Activated CD4-positive, alpha-beta T cell treated with anti-CD3 and anti-CD28 coated beads for 36 hours (primary cell): ENCODE measurements around the gene AGXT2. TPM values are rescaled to one million over a fixed set of nuclear protein-coding genes. Genes with fewer than 3 reads are reported as not detected.

Experiments
- ATAC-seq: fragments of 200-7000 bp; cut with Tn5 transposase; one replicate; pipeline ENCODE4 v1.10.0; 2021; ENCODE audit warnings: mild to moderate bottlenecking, moderate library complexity
- CTCF ChIA-PET: fragments of 350-600 bp; sonication (Branson Sonifier 250); formaldehyde crosslinking; loops from one replicate; lab custom pipeline; 2021; ENCODE audit warnings: antibody characterized with exemption; lab: Charles Lee
- POLR2A ChIA-PET: fragments of 350-600 bp; sonication (Branson Sonifier 250); formaldehyde crosslinking; loops from one replicate; lab custom pipeline; 2021; ENCODE audit warnings: antibody characterized with exemption, inconsistent platforms; lab: Charles Lee
- DNase-seq: peaks from one replicate; pipeline ENCODE4 v3.0.0-alpha.2; 2020
- H3K27ac Mint-ChIP-seq: one replicate; pipeline ENCODE4 v1.8.0; 2021; ENCODE audit warnings: mixed read lengths
- H3K27me3 Mint-ChIP-seq: one replicate; pipeline ENCODE4 v1.8.0; 2021; ENCODE audit warnings: mixed read lengths
- H3K36me3 Mint-ChIP-seq: one replicate; pipeline ENCODE4 v1.8.0; 2021; ENCODE audit warnings: low read depth, mixed read lengths
- H3K4me1 Mint-ChIP-seq: one replicate; pipeline ENCODE4 v1.8.0; 2021; ENCODE audit warnings: mixed read lengths
- H3K4me3 Mint-ChIP-seq: one replicate; pipeline ENCODE4 v1.8.0; 2021; ENCODE audit warnings: mild to moderate bottlenecking, moderate library complexity, mixed read lengths
- H3K9me3 Mint-ChIP-seq: one replicate; pipeline ENCODE4 v1.8.0; 2021; ENCODE audit warnings: low read depth, mixed read lengths
- intact Hi-C, 2 experiments: fragments of 100-400 bp; cut with DNase I in 1 of 2; cut with micrococcal nuclease in 1 of 2; formaldehyde crosslinking; loops; one replicate each; pipeline versions ENCODE4 v1.14.2 to v1.15.1; 2022 to 2024; cut with DNase I, micrococcal nuclease
- total RNA-seq, 2 experiments: library from RNA; stranded (reverse); gene quantifications; one replicate each; pipeline ENCODE4 v1.2.3, GENCODE V29; 2021

Gene AGXT2
- total RNA-seq, 2 experiments from 2014 or later, result not detected

GRCh38 chr5:35012365-35012764, 35.4 kb downstream of the AGXT2 start:
- Mint-ChIP-seq H3K27me3 (peaks cover 29% of the 10 kb centered on the region), H3K9me3 (peaks cover 3% of the 10 kb centered on the region), H3K4me3 (no peak overlapping the region), H3K4me1 (peaks cover 6% of the 10 kb centered on the region), H3K27ac (no peak overlapping the region), H3K36me3 (peaks cover 1% of the 10 kb centered on the region)
- ChIA-PET CTCF (no interaction called here), POLR2A (no interaction called here)
- intact Hi-C loops, result no loop called here
- no peak for ATAC-seq
- DNase-seq, result no peak

- H3K36me3 Mint-ChIP-seq, result no peaks in the 10 kb centered on the region
- no peaks in the 10 kb centered on the region for H3K9me3 Mint-ChIP-seq
- H3K4me3 Mint-ChIP-seq, result no peak overlapping the region
- POLR2A ChIA-PET, result no interaction called here
- DNase-seq (no peak), ATAC-seq (no peak)
- H3K27me3 Mint-ChIP-seq, result peaks cover 26% of the 10 kb centered on the region
- no peak overlapping the region for H3K27ac Mint-ChIP-seq
- intact Hi-C loops, result no loop called here
- H3K4me1 Mint-ChIP-seq, result no peaks in the 10 kb centered on the region
- CTCF ChIA-PET, result no interaction called here
These were observed 37.1 kb downstream of the AGXT2 start for GRCh38 chr5:35010676-35011075.

DNA sequence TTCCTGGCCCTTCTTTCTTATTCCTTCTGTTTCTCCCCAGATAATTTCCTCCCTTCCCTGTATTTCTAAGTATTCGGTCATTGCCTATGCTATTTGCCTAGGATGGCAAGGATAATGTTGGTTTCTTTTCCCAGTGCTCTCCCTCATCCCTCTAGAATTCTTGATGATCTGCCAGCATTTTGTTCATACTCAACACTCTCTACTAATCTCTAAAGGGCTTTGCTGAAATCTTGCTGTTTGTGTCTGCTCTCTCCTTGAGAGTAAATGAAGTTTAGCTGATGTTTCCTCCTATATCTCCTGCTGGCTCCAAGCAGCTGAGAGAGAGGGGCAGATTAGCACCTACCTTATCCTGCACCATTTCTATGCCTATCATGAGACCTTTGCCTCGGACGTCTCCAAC, 38.1 kb downstream of the AGXT2 start:
- ATAC-seq, result no peak
- Mint-ChIP-seq H3K4me3 (no peak overlapping the region), H3K4me1 (no peaks in the 10 kb centered on the region), H3K27me3 (peaks cover 24% of the 10 kb centered on the region), H3K9me3 (no peaks in the 10 kb centered on the region), H3K36me3 (no peaks in the 10 kb centered on the region), H3K27ac (no peak overlapping the region)
- POLR2A ChIA-PET, result no interaction called here
- intact Hi-C loops, result no loop called here
- DNase-seq, result no peak
- CTCF ChIA-PET, result no interaction called here

DNA sequence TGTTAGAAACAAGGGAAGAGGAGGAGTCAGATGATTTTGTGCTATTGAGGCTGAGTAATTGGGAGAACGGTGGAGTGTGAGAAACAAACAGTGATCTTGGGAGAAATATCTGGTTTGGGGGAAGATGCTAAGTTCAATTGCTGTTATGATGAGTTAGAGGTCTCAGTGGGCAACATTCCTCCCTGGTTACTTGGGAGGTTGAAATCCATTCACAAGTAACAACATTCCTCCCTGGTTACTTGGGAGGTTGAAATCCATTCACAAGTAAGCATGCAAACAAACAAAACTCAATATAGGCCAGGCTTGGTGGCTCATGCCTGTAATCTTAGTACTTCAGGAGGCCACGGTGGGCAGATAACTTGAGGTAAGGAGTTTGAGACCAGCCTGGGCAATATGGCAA, 38.7 kb downstream of the AGXT2 start:
- Mint-ChIP-seq H3K9me3 (no peaks in the 10 kb centered on the region), H3K27me3 (peaks cover 26% of the 10 kb centered on the region), H3K4me1 (no peaks in the 10 kb centered on the region), H3K36me3 (no peaks in the 10 kb centered on the region), H3K4me3 (no peak overlapping the region), H3K27ac (no peak overlapping the region)
- POLR2A ChIA-PET, result no interaction called here
- CTCF ChIA-PET, result no interaction called here
- ATAC-seq (no peak), DNase-seq (no peak)
- intact Hi-C loops, result no loop called here

GRCh38 chr5:35004771-35005170, 43.0 kb downstream of the AGXT2 start:
- intact Hi-C loops, result loop anchor here in 1 of 2 experiments (5.0 kb wide), 1 partner anchor 532 kb away; no protein-coding TSS in a partner anchor
- CTCF ChIA-PET, result interaction anchor here (0.6 to 2.1 kb wide), 4 partner anchors 11 to 268 kb away, joined by 3 to 8 read pairs (median 6); no protein-coding TSS in a partner anchor
- Mint-ChIP-seq H3K4me3 (no peak overlapping the region), H3K9me3 (no peaks in the 10 kb centered on the region), H3K27me3 (peaks cover 27% of the 10 kb centered on the region), H3K27ac (no peak overlapping the region), H3K4me1 (no peaks in the 10 kb centered on the region), H3K36me3 (no peaks in the 10 kb centered on the region)
- no peak for DNase-seq
- POLR2A ChIA-PET, result no interaction called here
- no peak for ATAC-seq

GRCh38 chr5:35004200-35004599, 43.5 kb downstream of the AGXT2 start:
- intact Hi-C loops, result loop anchor here in 1 of 2 experiments (5.0 kb wide), 1 partner anchor 532 kb away; no protein-coding TSS in a partner anchor
- Mint-ChIP-seq H3K27me3 (peaks cover 24% of the 10 kb centered on the region), H3K4me3 (no peak overlapping the region), H3K9me3 (no peaks in the 10 kb centered on the region), H3K4me1 (no peaks in the 10 kb centered on the region), H3K36me3 (no peaks in the 10 kb centered on the region), H3K27ac (no peak overlapping the region)
- ChIA-PET CTCF (interaction anchor here (0.6 to 3.2 kb wide), 20 partner anchors 11 to 1144 kb away, joined by 3 to 23 read pairs (median 4); no protein-coding TSS in a partner anchor), POLR2A (no interaction called here)
- ATAC-seq, result no peak
- DNase-seq, result no peak

DNA sequence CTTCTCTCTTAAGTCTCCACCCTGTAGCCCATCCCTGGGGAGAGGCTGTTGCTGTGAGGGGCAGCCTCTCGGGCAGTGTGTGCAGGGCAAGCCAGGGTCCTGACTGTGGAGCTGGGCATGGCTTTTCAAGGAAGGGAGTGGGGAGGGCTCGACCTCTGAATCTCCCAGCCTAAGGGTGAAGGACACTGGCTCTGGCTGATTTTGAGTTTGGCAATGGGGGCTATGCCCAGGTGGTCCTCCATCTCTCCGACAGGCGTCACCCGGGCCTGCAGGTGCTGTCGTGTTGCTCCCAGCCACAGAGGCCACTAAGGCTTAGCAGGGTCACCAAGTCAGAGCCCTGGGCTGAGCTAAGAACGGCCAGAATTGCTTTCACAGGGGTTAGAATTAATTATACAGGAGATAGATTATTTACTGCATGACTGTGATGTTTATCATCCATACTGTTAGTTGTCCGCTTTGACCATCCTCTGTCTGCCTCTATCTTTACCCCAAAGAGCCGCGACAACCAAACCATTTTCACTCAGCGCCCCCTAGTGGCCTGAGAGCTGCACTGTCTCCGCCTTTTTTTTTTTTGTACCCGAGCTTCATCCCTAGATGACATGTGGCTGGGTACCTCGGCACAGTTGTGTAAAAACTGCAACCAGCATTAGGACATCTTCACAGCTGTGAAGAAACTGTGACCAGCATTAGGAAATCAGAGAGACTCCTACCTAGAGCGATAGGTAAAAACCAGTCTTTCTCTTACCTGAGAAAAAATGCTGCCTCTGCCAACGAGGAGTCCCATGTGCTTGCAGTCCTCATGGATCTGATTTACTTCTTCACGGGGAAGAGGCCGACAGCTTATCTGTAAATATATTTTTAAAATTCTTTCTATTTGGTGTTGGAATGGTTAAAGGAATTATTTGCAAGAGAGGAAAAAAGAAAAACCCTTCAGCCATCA, 44.5 kb downstream of the AGXT2 start:
- Mint-ChIP-seq H3K4me3 (no peak overlapping the region), H3K27ac (no peak overlapping the region), H3K27me3 (peaks cover 20% of the 10 kb centered on the region), H3K36me3 (no peaks in the 10 kb centered on the region), H3K9me3 (no peaks in the 10 kb centered on the region), H3K4me1 (no peaks in the 10 kb centered on the region)
- ChIA-PET POLR2A (interaction anchor here (0.6 kb wide), 1 partner anchor 527 kb away, joined by 3 read pairs; no protein-coding TSS in a partner anchor), CTCF (interaction anchor here (0.6 to 3.2 kb wide), 36 partner anchors 8 to 1639 kb away, joined by 3 to 23 read pairs (median 3); no protein-coding TSS in a partner anchor)
- ATAC-seq, result peak; percentile 72
- intact Hi-C loops, result loop anchor here (1.0 to 5.0 kb wide), 8 partner anchors 44 to 531 kb away; partner anchors contain the start of genes BRIX1 (in 1 of the 2) and RAD1 (in 1 of the 2)
- DNase-seq, result peak; percentile 79

DNA sequence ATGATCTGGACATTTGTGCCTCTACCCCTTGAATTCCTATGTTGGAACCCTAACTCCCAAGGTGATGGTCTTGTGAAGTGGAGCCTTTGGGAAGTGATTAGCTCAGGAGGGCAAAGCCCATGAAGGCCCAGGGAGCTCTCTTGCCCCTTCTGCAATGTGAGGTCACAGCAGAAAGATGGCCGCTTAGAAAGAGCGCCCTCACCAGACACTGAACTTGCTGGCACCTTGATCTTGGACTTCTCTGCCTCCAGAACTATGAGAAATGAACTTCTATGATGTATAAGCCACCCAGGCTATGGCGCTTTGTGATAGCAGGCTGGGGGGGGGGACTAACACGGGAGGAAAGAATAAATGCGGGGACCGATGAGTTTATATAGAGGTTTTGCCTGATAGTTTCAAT, 45.3 kb downstream of the AGXT2 start:
- intact Hi-C loops, result loop anchor here (2.0 to 5.0 kb wide), 5 partner anchors 44 to 530 kb away; no protein-coding TSS in a partner anchor

DNA sequence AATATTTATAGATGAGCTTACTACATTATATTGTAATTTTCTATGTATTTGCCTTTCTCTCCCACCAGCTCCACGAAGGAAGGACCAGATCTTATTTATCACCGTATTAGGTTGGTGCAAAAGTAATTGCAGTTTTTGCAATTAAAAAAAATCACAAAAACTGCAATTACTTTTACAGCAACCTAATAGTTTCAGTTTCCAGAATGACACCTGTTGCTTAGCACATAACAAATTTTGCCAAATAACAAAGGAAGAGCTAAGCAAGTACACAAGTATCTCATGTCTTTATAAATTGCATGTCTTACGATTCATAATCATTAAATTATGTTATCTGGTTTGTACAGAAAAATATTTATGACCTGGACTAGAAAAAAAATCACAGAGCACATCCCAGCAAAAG, 45.9 kb downstream of the AGXT2 start:
- no peaks in the 10 kb centered on the region for H3K9me3 Mint-ChIP-seq
- CTCF ChIA-PET, result interaction anchor here (0.7 to 3.2 kb wide), 5 partner anchors 44 to 561 kb away, joined by 3 to 23 read pairs (median 3); no protein-coding TSS in a partner anchor
- DNase-seq (no peak), ATAC-seq (no peak)
- H3K27me3 Mint-ChIP-seq, result peaks cover 17% of the 10 kb centered on the region
- intact Hi-C loops, result loop anchor here (2.0 to 5.0 kb wide), 5 partner anchors 43 to 530 kb away; no protein-coding TSS in a partner anchor
- POLR2A ChIA-PET, result no interaction called here
- no peaks in the 10 kb centered on the region for H3K36me3 Mint-ChIP-seq
- H3K27ac Mint-ChIP-seq, result no peak overlapping the region
- no peaks in the 10 kb centered on the region for H3K4me1 Mint-ChIP-seq
- no peak overlapping the region for H3K4me3 Mint-ChIP-seq

More for the DNA sequence above, 45.3 kb downstream of the AGXT2 start:
- Mint-ChIP-seq H3K4me1 (no peaks in the 10 kb centered on the region), H3K9me3 (no peaks in the 10 kb centered on the region), H3K27me3 (peaks cover 20% of the 10 kb centered on the region), H3K36me3 (no peaks in the 10 kb centered on the region), H3K27ac (no peak overlapping the region), H3K4me3 (no peak overlapping the region)
- DNase-seq (no peak), ATAC-seq (no peak)
- CTCF ChIA-PET, result interaction anchor here (0.6 to 3.2 kb wide), 10 partner anchors 9 to 989 kb away, joined by 3 to 23 read pairs (median 5); no protein-coding TSS in a partner anchor
- POLR2A ChIA-PET, result no interaction called here

DNA sequence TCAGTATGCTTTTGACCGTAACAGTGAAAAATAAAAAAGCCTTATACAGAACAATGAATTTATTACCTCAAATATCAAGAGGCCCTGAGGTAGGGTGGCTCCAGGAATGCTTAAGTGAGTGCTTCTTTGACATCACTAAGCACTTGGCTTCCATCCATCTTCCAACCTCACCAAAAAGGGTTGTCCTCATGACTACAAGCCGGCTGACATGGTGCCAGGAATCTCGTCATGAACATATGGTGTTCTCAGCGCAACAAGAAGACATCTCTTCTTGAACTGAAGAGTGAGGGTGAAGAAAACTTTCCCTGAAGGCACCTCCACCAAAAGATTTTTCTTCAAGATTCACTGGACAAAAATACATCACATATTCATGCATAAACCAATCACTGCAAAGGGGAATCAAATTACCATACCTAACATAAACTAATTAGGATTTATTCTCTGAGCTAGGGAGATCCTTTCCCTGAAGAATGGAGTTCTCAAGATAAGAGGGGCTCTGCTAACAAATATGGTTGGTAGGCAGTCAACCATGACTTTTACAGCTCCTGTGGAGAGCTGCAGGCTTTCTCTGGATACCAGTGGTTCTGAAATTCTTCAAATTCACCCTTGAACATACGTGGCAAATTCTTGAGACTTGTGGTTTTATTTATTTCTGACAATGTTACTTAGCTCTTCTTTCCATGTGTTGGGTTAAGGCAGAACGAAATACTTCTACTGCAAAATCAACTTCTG, 49.5 kb downstream of the AGXT2 start:
- intact Hi-C loops, result no loop called here
- no peak overlapping the region for H3K4me3 Mint-ChIP-seq
- DNase-seq (no peak), ATAC-seq (no peak)
- no peaks in the 10 kb centered on the region for H3K36me3 Mint-ChIP-seq
- no peaks in the 10 kb centered on the region for H3K4me1 Mint-ChIP-seq
- no peaks in the 10 kb centered on the region for H3K9me3 Mint-ChIP-seq
- H3K27me3 Mint-ChIP-seq, result peaks cover 22% of the 10 kb centered on the region
- H3K27ac Mint-ChIP-seq, result no peak overlapping the region
- ChIA-PET CTCF (interaction anchor here (0.6 kb wide), 1 partner anchor 38 kb away, joined by 3 read pairs; no protein-coding TSS in a partner anchor), POLR2A (no interaction called here)

DNA sequence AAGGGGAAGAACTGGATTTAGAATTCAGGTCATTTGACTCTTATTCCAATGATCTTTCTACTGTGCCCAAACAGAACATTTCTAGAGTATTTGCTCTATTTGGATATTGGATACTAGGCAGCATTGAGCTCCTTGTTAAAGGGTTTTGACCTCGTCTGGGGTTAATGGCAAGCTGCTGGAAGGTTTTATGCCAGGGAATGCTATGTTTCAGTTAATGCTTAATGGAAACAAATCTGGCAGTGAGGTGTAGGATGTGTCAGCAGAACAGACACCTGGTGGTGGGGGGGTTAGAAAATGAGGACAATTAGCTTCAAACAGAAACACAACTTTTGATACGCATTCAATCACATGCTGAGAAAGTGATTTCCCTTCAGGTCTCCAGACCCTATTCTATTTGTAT, 51.5 kb downstream of the AGXT2 start:
- DNase-seq, result no peak
- CTCF ChIA-PET, result interaction anchor here (0.7 kb wide), 1 partner anchor 1360 kb away, joined by 3 read pairs; no protein-coding TSS in a partner anchor

More for the DNA sequence above, 51.5 kb downstream of the AGXT2 start:
- Mint-ChIP-seq H3K9me3 (no peaks in the 10 kb centered on the region), H3K4me3 (no peak overlapping the region), H3K36me3 (no peaks in the 10 kb centered on the region), H3K27me3 (peaks cover 24% of the 10 kb centered on the region), H3K27ac (no peak overlapping the region), H3K4me1 (no peaks in the 10 kb centered on the region)
- POLR2A ChIA-PET, result no interaction called here
- intact Hi-C loops, result no loop called here
- ATAC-seq, result no peak
